GM21723 (cell line): ENCODE data around the gene RBM17.
"Not testable (repeated sequence)": the region's sequence is repeated elsewhere in the genome, so short reads cannot be mapped to it uniquely, and the experiment has no call there.

Experiments used
- ATAC-seq: cut with Tn5 transposase; IDR thresholded peaks from one replicate; pipeline ENCODE4 v1.9.1; 2021; ENCODE audit warnings: mild to moderate bottlenecking, moderate library complexity; ENCODE audit not compliant: unreplicated experiment

Gene RBM17

GRCh38 chr10:6088721-6089333 is at the start of gene RBM17:
Gene RBM17, plus strand, starts transcription at chr10:6089034. Its CDS starts 8,032 bp downstream, at chr10:6097066.
- ATAC-seq = peak; percentile 86

GRCh38 chr10:6039711-6040110 is 49.1 kb upstream of the RBM17 start:
- no peak for ATAC-seq

- ATAC-seq = no peak
Observed at GRCh38 chr10:6040205-6040604, 48.6 kb upstream of the RBM17 start.

- ATAC-seq = not testable (repeated sequence)
Observed at GRCh38 chr10:6043377-6043776, 45.5 kb upstream of the RBM17 start.

GRCh38 chr10:6044060-6044459 is 44.8 kb upstream of the RBM17 start:
- no peak for ATAC-seq

- no peak for ATAC-seq
Observed at GRCh38 chr10:6044751-6045313, 44.0 kb upstream of the RBM17 start.

- ATAC-seq = no peak
Observed at GRCh38 chr10:6045314-6045848, 43.5 kb upstream of the RBM17 start.

GRCh38 chr10:6045878-6046772 is 42.7 kb upstream of the RBM17 start:
- ATAC-seq = no peak

GRCh38 chr10:6046773-6047611 is 41.8 kb upstream of the RBM17 start:
- ATAC-seq = no peak

GRCh38 chr10:6047847-6048246 is 41.0 kb upstream of the RBM17 start:
- ATAC-seq = no peak

- no peak for ATAC-seq
Observed at GRCh38 chr10:6048281-6049030, 40.4 kb upstream of the RBM17 start.

- no peak for ATAC-seq
Observed at GRCh38 chr10:6049031-6049400, 39.8 kb upstream of the RBM17 start.

- ATAC-seq = peak; percentile 78
Observed at GRCh38 chr10:6050801-6051445, 37.9 kb upstream of the RBM17 start.

- no peak for ATAC-seq
Observed at GRCh38 chr10:6052247-6053221, 36.3 kb upstream of the RBM17 start.

- ATAC-seq = no peak
Observed at GRCh38 chr10:6053303-6053702, 35.5 kb upstream of the RBM17 start.

GRCh38 chr10:6053816-6054631 is 34.8 kb upstream of the RBM17 start:
- no peak for ATAC-seq

GRCh38 chr10:6054884-6055283 is 34.0 kb upstream of the RBM17 start:
- no peak for ATAC-seq

GRCh38 chr10:6055929-6056328 is 32.9 kb upstream of the RBM17 start:
- ATAC-seq = no peak
